ENCODE measurements around the gene EPB41L2. TPM values are rescaled to one million over a fixed set of nuclear protein-coding genes. Genes with fewer than 3 reads are reported as not detected.

The EPB41L2 gene
- total RNA-seq, 1 donor from 2014 or later, result 136 TPM

DNA sequence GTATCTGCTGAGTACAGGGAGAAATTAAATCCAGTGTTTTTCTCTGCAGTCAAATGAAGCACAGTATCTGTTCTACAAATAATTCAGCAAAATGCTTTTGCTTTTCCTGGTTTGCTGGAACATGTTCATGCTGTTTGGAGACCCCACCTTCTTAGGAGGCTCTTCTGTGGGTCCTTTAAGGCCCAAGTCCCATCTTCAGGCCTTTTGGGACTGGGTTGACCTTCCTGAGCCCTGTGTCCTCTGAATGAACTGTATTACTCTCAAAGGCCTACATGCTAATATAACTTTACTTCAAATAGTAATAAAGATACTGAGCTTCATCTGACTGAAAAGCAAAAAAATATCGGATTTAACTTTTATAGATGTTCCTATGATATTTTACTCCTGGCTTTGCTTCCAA lies 216.5 kb downstream of the EPB41L2 start:
- no peaks in the 10 kb centered on the region for H3K79me2 ChIP-seq (ENCODE audit: insufficient read depth, low read length)
- H3K4me1 ChIP-seq (ENCODE audit: insufficient read depth, low read length), result no peaks in the 10 kb centered on the region
- no peak for FAIRE-seq
- no peaks in the 10 kb centered on the region for H3K9me3 Mint-ChIP-seq (ENCODE audit: unreplicated experiment)
- no peak overlapping the region for H3K27ac ChIP-seq (ENCODE audit: low read depth, low read length)
- peaks cover 8% of the 10 kb centered on the region for H3K4me1 Mint-ChIP-seq (ENCODE audit: low read depth, unreplicated experiment)
- no peak overlapping the region for H2AFZ ChIP-seq (ENCODE audit: low read depth, low read length)
- H3K4me3 ChIP-seq (ENCODE audit: insufficient read depth, low read depth, low read length), result no peak overlapping the region
- H4K20me1 ChIP-seq (ENCODE audit: insufficient read depth, low read length), result no peaks in the 10 kb centered on the region
- TF ChIP-seq EZH2 (IDR thresholded peaks at IDR 0.05; ENCODE audit: insufficient read depth, low read length), result no peak
- TF ChIP-seq, protein P1, sequence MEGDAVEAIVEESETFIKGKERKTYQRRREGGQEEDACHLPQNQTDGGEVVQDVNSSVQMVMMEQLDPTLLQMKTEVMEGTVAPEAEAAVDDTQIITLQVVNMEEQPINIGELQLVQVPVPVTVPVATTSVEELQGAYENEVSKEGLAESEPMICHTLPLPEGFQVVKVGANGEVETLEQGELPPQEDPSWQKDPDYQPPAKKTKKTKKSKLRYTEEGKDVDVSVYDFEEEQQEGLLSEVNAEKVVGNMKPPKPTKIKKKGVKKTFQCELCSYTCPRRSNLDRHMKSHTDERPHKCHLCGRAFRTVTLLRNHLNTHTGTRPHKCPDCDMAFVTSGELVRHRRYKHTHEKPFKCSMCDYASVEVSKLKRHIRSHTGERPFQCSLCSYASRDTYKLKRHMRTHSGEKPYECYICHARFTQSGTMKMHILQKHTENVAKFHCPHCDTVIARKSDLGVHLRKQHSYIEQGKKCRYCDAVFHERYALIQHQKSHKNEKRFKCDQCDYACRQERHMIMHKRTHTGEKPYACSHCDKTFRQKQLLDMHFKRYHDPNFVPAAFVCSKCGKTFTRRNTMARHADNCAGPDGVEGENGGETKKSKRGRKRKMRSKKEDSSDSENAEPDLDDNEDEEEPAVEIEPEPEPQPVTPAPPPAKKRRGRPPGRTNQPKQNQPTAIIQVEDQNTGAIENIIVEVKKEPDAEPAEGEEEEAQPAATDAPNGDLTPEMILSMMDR (IDR thresholded peaks at IDR 0.05; ENCODE audit: insufficient read depth, low read depth, low read length), result no peak
- no peak overlapping the region for H3K9ac ChIP-seq (ENCODE audit: low read length)
- H3K36me3 Mint-ChIP-seq (ENCODE audit: low read depth, unreplicated experiment), result no peaks in the 10 kb centered on the region
- H3K27me3 Mint-ChIP-seq (ENCODE audit: low read depth, unreplicated experiment), result no peaks in the 10 kb centered on the region
- no peak overlapping the region for H3K27ac Mint-ChIP-seq (ENCODE audit: unreplicated experiment)
- no peak overlapping the region for H3K4me3 Mint-ChIP-seq (ENCODE audit: unreplicated experiment)
- no peak overlapping the region for H3K4me2 ChIP-seq (ENCODE audit: low read length)
- no peaks in the 10 kb centered on the region for H3K36me3 ChIP-seq (ENCODE audit: insufficient read depth, low read length)
- H3K9me3 ChIP-seq (ENCODE audit: insufficient read depth, low read depth, low read length), result no peaks in the 10 kb centered on the region
- DNase-seq (ENCODE audit: low read depth), result no peak
- no peaks in the 10 kb centered on the region for H3K27me3 ChIP-seq (ENCODE audit: insufficient read depth, low read length)

DNA sequence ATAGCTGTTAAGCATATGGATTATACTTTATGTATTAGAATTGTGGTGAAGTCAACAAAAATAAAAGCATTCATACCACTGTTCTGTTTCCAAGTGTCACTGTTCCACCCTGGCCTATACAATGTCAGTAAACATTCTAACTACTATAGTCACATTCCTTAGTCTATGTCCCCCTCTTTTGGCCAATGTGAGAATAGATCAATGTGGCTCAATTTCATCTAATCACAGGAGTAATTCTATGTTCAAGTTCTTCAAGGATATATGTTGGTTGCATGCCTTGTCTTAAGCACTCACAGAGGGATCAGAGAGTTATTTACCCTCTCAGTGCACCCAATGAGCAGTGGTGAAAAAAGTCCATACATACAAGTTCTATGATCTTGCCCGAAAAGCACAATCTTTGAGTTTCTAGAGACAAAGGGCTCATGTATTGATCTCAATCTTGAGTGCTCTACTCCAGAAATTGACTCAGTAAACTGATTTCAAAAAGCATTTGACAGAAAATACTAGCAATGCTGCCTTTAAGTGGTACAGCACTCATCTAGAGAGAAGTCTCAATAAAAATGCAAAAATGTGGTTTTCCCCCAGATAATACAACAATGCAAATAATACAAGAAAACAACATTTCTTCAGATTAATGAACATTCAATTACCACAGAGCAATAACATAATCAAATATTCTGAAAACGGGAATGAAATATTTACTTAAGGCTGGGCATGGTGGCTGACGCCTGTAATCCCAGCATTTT lies 219.3 kb downstream of the EPB41L2 start:
- Histone ChIP-seq H3K36me3 (ENCODE audit: insufficient read depth, low read length) (no peaks in the 10 kb centered on the region), H3K27ac (ENCODE audit: low read depth, low read length) (no peak overlapping the region), H3K9ac (ENCODE audit: low read length) (no peak overlapping the region), H3K79me2 (ENCODE audit: insufficient read depth, low read length) (no peaks in the 10 kb centered on the region), H3K9me3 (ENCODE audit: insufficient read depth, low read depth, low read length) (no peaks in the 10 kb centered on the region), H4K20me1 (ENCODE audit: insufficient read depth, low read length) (no peaks in the 10 kb centered on the region), H3K4me3 (ENCODE audit: insufficient read depth, low read depth, low read length) (no peak overlapping the region), H3K4me2 (ENCODE audit: low read length) (no peak overlapping the region), H3K4me1 (ENCODE audit: insufficient read depth, low read length) (no peaks in the 10 kb centered on the region), H3K27me3 (ENCODE audit: insufficient read depth, low read length) (no peaks in the 10 kb centered on the region), H2AFZ (ENCODE audit: low read depth, low read length) (no peak overlapping the region)
- no peaks in the 10 kb centered on the region for H3K9me3 Mint-ChIP-seq (ENCODE audit: unreplicated experiment)
- peaks cover 5% of the 10 kb centered on the region for H3K4me1 Mint-ChIP-seq (ENCODE audit: low read depth, unreplicated experiment)
- TF ChIP-seq EZH2 (IDR thresholded peaks at IDR 0.05; ENCODE audit: insufficient read depth, low read length), result no peak
- TF ChIP-seq, protein P1 (IDR thresholded peaks at IDR 0.05; ENCODE audit: insufficient read depth, low read depth, low read length), result peak; percentile 73
- H3K36me3 Mint-ChIP-seq (ENCODE audit: low read depth, unreplicated experiment), result no peaks in the 10 kb centered on the region
- H3K27ac Mint-ChIP-seq (ENCODE audit: unreplicated experiment), result no peak overlapping the region
- DNase-seq (ENCODE audit: low read depth) (peak; percentile 19), FAIRE-seq (peak; percentile 89)
- H3K4me3 Mint-ChIP-seq (ENCODE audit: unreplicated experiment), result no peak overlapping the region
- no peaks in the 10 kb centered on the region for H3K27me3 Mint-ChIP-seq (ENCODE audit: low read depth, unreplicated experiment)

DNA sequence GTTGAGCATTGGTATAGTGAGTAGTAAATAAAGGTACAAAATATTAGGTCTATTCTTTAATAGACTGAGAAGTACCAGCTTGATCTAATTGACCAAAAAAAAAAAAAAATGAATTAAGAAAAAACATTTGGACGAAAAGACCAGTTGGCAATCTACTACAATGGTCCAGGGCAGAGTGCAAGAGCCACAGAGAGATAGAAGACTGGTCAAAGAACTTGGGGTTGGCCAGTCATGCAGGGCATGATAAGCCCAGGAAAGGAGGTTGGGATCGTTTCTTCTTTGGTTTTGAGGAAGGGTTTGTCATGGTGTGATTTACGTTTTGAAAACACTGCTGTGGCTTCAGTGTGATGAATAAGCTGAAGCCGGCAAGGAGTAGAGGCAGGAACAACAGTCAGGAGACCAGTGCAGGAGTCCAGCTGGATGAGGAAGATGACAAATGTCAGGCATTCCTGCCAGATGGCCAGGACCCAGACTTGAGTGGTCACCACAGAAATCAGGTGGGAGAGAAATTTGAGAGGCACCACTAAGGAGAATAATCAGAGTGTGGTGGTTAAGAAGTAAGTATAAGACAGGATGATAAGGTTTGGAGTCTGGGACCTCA lies 221.8 kb downstream of the EPB41L2 start:
- H3K4me2 ChIP-seq (ENCODE audit: low read length), result no peak overlapping the region
- Mint-ChIP-seq H3K27ac (ENCODE audit: unreplicated experiment) (no peak overlapping the region), H3K4me1 (ENCODE audit: low read depth, unreplicated experiment) (peaks cover 3% of the 10 kb centered on the region), H3K4me3 (ENCODE audit: unreplicated experiment) (no peak overlapping the region), H3K36me3 (ENCODE audit: low read depth, unreplicated experiment) (no peaks in the 10 kb centered on the region), H3K27me3 (ENCODE audit: low read depth, unreplicated experiment) (no peaks in the 10 kb centered on the region), H3K9me3 (ENCODE audit: unreplicated experiment) (no peaks in the 10 kb centered on the region)
- no peaks in the 10 kb centered on the region for H3K36me3 ChIP-seq (ENCODE audit: insufficient read depth, low read length)
- H3K27ac ChIP-seq (ENCODE audit: low read depth, low read length), result no peak overlapping the region
- no peaks in the 10 kb centered on the region for H3K79me2 ChIP-seq (ENCODE audit: insufficient read depth, low read length)
- H3K4me3 ChIP-seq (ENCODE audit: insufficient read depth, low read depth, low read length), result no peak overlapping the region
- H3K4me1 ChIP-seq (ENCODE audit: insufficient read depth, low read length), result no peaks in the 10 kb centered on the region
- H2AFZ ChIP-seq (ENCODE audit: low read depth, low read length), result no peak overlapping the region
- no peaks in the 10 kb centered on the region for H3K27me3 ChIP-seq (ENCODE audit: insufficient read depth, low read length)
- H3K9ac ChIP-seq (ENCODE audit: low read length), result no peak overlapping the region
- DNase-seq (ENCODE audit: low read depth) (peak; percentile 85), FAIRE-seq (no peak)
- no peaks in the 10 kb centered on the region for H3K9me3 ChIP-seq (ENCODE audit: insufficient read depth, low read depth, low read length)
- no peak for TF ChIP-seq EZH2 (IDR thresholded peaks at IDR 0.05; ENCODE audit: insufficient read depth, low read length)
- TF ChIP-seq, protein P1 (IDR thresholded peaks at IDR 0.05; ENCODE audit: insufficient read depth, low read depth, low read length), result no peak
- H4K20me1 ChIP-seq (ENCODE audit: insufficient read depth, low read length), result no peaks in the 10 kb centered on the region
